ENCODE results near the gene GTPBP6. TPM values are rescaled to one million over a fixed set of nuclear protein-coding genes. Genes with fewer than 3 reads are reported as not detected.

The GTPBP6 gene
- total and polyA plus RNA-seq, 2 donors (not counting 3 experiments of a cell fraction or from before 2014, with no cell fraction given): 39.1 to 63.5 TPM

DNA sequence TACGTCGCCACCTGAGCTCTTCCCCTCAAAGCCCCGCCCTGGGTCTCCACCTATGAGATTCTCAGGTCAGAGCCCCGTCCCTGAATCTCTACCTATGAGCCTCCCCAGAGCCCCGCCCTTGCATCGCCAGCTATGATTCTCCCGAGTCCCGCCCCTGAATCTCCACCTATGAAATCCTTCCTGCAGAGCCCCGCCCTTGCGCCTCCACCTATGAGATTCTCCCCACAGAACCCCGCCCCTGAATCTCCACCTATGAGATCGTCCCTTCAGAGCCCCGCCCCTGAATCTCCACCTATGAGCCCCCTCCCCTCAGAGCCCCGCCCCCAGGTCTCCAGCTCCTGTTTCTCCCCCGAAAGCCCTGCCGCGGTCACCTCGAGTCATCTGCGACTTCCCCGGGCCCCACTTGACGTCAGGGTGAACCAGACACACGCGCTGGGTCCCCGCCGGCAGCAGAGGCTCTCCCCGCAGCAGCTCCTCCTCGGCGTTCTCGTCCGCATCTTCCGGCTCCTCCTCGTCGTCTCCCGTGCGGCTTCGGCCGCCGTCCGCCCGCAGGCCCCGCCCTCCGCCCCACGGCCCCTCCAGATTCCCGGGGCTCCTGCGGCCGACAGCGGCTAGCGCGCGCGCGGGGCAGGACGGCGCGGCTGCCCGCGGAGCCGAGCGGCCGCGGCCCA lies 393 bp downstream of the GTPBP6 start:
- Histone ChIP-seq H3K9ac (replicated peaks; ENCODE audit: extremely low read depth, insufficient read depth, low read length) (peak overlapping the region; percentile 77), H3K27me3 (ENCODE audit: control insufficient read depth in 2 of 2, insufficient read depth in 2 of 2, low read length in 2 of 2) (no peaks in the 10 kb centered on the region), H3K27ac (ENCODE audit: insufficient read depth, low read depth, low read length) (peak overlapping the region; percentile 73), H3K79me2 (ENCODE audit: control insufficient read depth, insufficient read depth, low read length) (peaks cover 19% of the 10 kb centered on the region), H3K36me3 (ENCODE audit: control insufficient read depth in 2 of 2, extremely low read depth in 1 of 2, insufficient read depth in 2 of 2, low read length in 2 of 2) (peaks cover 4 to 5% of the 10 kb centered on the region in 2 experiments), H2AFZ (ENCODE audit: low read depth, low read length) (peak overlapping the region; percentile 81), H3K4me3 (replicated peaks in 1 of 3; ENCODE audit: insufficient read depth in 1 of 3, low read depth in 1 of 3, low read length in 3 of 3) (peak overlapping the region; percentile 56 to 84 (median 80)), H3K9me3 (replicated peaks; ENCODE audit: control insufficient read depth, insufficient read depth, low read length) (no peaks in the 10 kb centered on the region), H3K4me1 (ENCODE audit: control insufficient read depth, extremely low read depth, insufficient read depth, low read length) (peaks cover 5% of the 10 kb centered on the region), H3K4me2 (ENCODE audit: insufficient read depth, low read length) (peak overlapping the region; percentile 58), H4K20me1 (replicated peaks; ENCODE audit: control insufficient read depth, extremely low read depth, insufficient read depth, low read length) (no peaks in the 10 kb centered on the region), H3K9me1 (replicated peaks; ENCODE audit: control insufficient read depth, extremely low read depth, insufficient read depth, low read length) (no peaks in the 10 kb centered on the region)
- peak; percentile 98 for DNase-seq (ENCODE audit: low read depth, low spot score)
- BruUV-seq (replicated peaks): no TSS peak
- ChIA-PET POLR2A (no interaction called here), CTCF (no interaction called here)
- TF ChIP-seq, protein P1, sequence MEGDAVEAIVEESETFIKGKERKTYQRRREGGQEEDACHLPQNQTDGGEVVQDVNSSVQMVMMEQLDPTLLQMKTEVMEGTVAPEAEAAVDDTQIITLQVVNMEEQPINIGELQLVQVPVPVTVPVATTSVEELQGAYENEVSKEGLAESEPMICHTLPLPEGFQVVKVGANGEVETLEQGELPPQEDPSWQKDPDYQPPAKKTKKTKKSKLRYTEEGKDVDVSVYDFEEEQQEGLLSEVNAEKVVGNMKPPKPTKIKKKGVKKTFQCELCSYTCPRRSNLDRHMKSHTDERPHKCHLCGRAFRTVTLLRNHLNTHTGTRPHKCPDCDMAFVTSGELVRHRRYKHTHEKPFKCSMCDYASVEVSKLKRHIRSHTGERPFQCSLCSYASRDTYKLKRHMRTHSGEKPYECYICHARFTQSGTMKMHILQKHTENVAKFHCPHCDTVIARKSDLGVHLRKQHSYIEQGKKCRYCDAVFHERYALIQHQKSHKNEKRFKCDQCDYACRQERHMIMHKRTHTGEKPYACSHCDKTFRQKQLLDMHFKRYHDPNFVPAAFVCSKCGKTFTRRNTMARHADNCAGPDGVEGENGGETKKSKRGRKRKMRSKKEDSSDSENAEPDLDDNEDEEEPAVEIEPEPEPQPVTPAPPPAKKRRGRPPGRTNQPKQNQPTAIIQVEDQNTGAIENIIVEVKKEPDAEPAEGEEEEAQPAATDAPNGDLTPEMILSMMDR (IDR thresholded peaks at IDR 0.05; ENCODE audit: extremely low read depth in 1 of 2, insufficient read depth in 1 of 2, low read depth in 1 of 2, low read length in 2 of 2): no peak
- no peak for TF ChIP-seq FOS (IDR thresholded peaks at IDR 0.05; ENCODE audit: borderline replicate concordance, insufficient read depth, low read length)
- TF ChIP-seq JUN (IDR thresholded peaks at IDR 0.05; ENCODE audit: borderline replicate concordance, insufficient read depth, insufficient read length, low read depth): no peak
- TF ChIP-seq POLR2AphosphoS5 (IDR thresholded peaks at IDR 0.05; ENCODE audit: insufficient read depth, low read depth, low read length): no peak
- TF ChIP-seq, protein P2, sequence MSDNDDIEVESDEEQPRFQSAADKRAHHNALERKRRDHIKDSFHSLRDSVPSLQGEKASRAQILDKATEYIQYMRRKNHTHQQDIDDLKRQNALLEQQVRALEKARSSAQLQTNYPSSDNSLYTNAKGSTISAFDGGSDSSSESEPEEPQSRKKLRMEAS (IDR thresholded peaks at IDR 0.05; ENCODE audit: insufficient read depth, insufficient read length): no peak
- no peak for TF ChIP-seq GATA2 (IDR thresholded peaks at IDR 0.05; ENCODE audit: insufficient read depth, insufficient read length, low read depth, low read length)
- TF ChIP-seq MYC (IDR thresholded peaks at IDR 0.05; ENCODE audit: low read depth, low read length): no peak
- no peak for TF ChIP-seq POLR2A (IDR thresholded peaks at IDR 0.05; ENCODE audit: low read depth, low read length)
- FAIRE-seq: no peak
- dilution Hi-C loops (cut with MboI; ENCODE audit: extremely low pct_ligation_motif_present, low sequenced_read_pairs) (no loop called here), intact Hi-C loops (cut with micrococcal nuclease) (loop anchor here (1.0 kb wide), 3 partner anchors 35 to 69 kb away; no protein-coding TSS in a partner anchor)
